MCF 10A (cell line): ENCODE results near the gene CCM2L. TPM values are rescaled to one million over a fixed set of nuclear protein-coding genes. Genes with fewer than 3 reads are reported as not detected.

Experiments
- BruUV-seq: library from RNA; stranded (reverse); fragments of 400-500 nt; replicated peaks from 2 replicates; lab custom pipeline; 2021; lab: Mats Ljungman, UMichigan
- CTCF ChIA-PET: fragments of 300-600 bp; sonication (Branson Sonifier 250); formaldehyde crosslinking; extraction: SDS; loops from one replicate; lab custom pipeline; 2021; ENCODE audit warnings: antibody characterized with exemption, inconsistent platforms; lab: Yijun Ruan, JAX
- POLR2A ChIA-PET: fragments of 300-600, 350-650 bp; sonication (Branson Sonifier 250); formaldehyde crosslinking; extraction: SDS; loops from one replicate; lab custom pipeline; 2020; ENCODE audit warnings: antibody characterized with exemption, inconsistent platforms; lab: Yijun Ruan, JAX
- DNase-seq: peaks from one replicate; pipeline ENCODE4 v3.0.0-alpha.2; 2018; ENCODE audit not compliant: unreplicated experiment
- H3K27ac Mint-ChIP-seq: one replicate; pipeline ENCODE4 v1.8.0; 2022; ENCODE audit warnings: mild to moderate bottlenecking, low read depth, mixed read lengths; ENCODE audit not compliant: unreplicated experiment
- H3K27me3 Mint-ChIP-seq: one replicate; pipeline ENCODE4 v1.8.0; 2022; ENCODE audit warnings: mixed read lengths; ENCODE audit not compliant: insufficient read depth, unreplicated experiment
- H3K36me3 Mint-ChIP-seq: one replicate; pipeline ENCODE4 v1.8.0; 2022; ENCODE audit warnings: mild to moderate bottlenecking, moderate library complexity, mixed read lengths; ENCODE audit not compliant: insufficient read depth, unreplicated experiment
- H3K4me1 Mint-ChIP-seq: one replicate; pipeline ENCODE4 v1.8.0; 2022; ENCODE audit warnings: mixed read lengths; ENCODE audit not compliant: insufficient read depth, unreplicated experiment
- H3K4me3 Mint-ChIP-seq: one replicate; pipeline ENCODE4 v1.8.0; 2022; ENCODE audit warnings: mild to moderate bottlenecking, moderate library complexity, mixed read lengths; ENCODE audit not compliant: unreplicated experiment
- H3K9me3 Mint-ChIP-seq: one replicate; pipeline ENCODE4 v1.8.0; 2022; ENCODE audit warnings: mixed read lengths; ENCODE audit not compliant: unreplicated experiment
- CTCF ChIP-seq: fragments of 200-600 bp; IDR thresholded peaks from one replicate; pipeline ENCODE4 v1.8.0; 2022; ENCODE audit warnings: antibody characterized with exemption, mild to moderate bottlenecking; ENCODE audit not compliant: unreplicated experiment
- intact Hi-C: fragments of 100-400 bp; cut with micrococcal nuclease; formaldehyde crosslinking; loops from 2 replicates; pipeline ENCODE4 v1.14.1; 2022
- total RNA-seq: library from RNA; stranded (reverse); gene quantifications from 2 replicates; pipeline ENCODE4 v1.2.3, GENCODE V29; 2022

CCM2L gene
- total RNA-seq, 1 experiment from 2014 or later, result not detected

GRCh38 chr20:32040142-32040953 is 30.1 kb downstream of the CCM2L start:
- Mint-ChIP-seq H3K27ac (no peak overlapping the region), H3K4me1 (peaks cover 15% of the 10 kb centered on the region), H3K9me3 (no peaks in the 10 kb centered on the region), H3K27me3 (peaks cover 74% of the 10 kb centered on the region), H3K36me3 (no peaks in the 10 kb centered on the region), H3K4me3 (no peak overlapping the region)
- CTCF ChIA-PET, result interaction anchor here (0.7 to 12.2 kb wide), 5 partner anchors 9 to 1200 kb away, joined by 3 to 180 read pairs (median 4); no protein-coding TSS in a partner anchor
- intact Hi-C loops, result no loop called here
- TF ChIP-seq CTCF, result no peak
- no peak for DNase-seq
- POLR2A ChIA-PET, result no interaction called here
- BruUV-seq, result no TSS peak

- CTCF ChIA-PET, result interaction anchor here (2.3 kb wide), 1 partner anchor 15 kb away, joined by 6 read pairs; no protein-coding TSS in a partner anchor
- H3K4me1 Mint-ChIP-seq, result no peaks in the 10 kb centered on the region
Observed at GRCh38 chr20:32045999-32046398, 35.8 kb downstream of the CCM2L start.

GRCh38 chr20:32050324-32050841 is 40.1 kb downstream of the CCM2L start:
- intact Hi-C loops, result no loop called here
- DNase-seq, result no peak
- Mint-ChIP-seq H3K4me1 (no peaks in the 10 kb centered on the region), H3K27ac (no peak overlapping the region), H3K9me3 (no peaks in the 10 kb centered on the region), H3K36me3 (no peaks in the 10 kb centered on the region), H3K4me3 (no peak overlapping the region), H3K27me3 (peaks cover 76% of the 10 kb centered on the region)
- no TSS peak for BruUV-seq
- ChIA-PET POLR2A (no interaction called here), CTCF (interaction anchor here (0.7 kb wide), 1 partner anchor 59 kb away, joined by 3 read pairs; no protein-coding TSS in a partner anchor)
- TF ChIP-seq CTCF, result no peak

More at GRCh38 chr20:32045999-32046398, 35.8 kb downstream of the CCM2L start:
- no peak overlapping the region for H3K4me3 Mint-ChIP-seq
- intact Hi-C loops, result no loop called here
- DNase-seq, result no peak
- no TSS peak for BruUV-seq
- no peak overlapping the region for H3K27ac Mint-ChIP-seq
- TF ChIP-seq CTCF, result no peak
- H3K27me3 Mint-ChIP-seq, result peaks cover 75% of the 10 kb centered on the region
- H3K9me3 Mint-ChIP-seq, result no peaks in the 10 kb centered on the region
- no peaks in the 10 kb centered on the region for H3K36me3 Mint-ChIP-seq
- POLR2A ChIA-PET, result no interaction called here

- Mint-ChIP-seq H3K36me3 (no peaks in the 10 kb centered on the region), H3K4me3 (no peak overlapping the region), H3K27ac (no peak overlapping the region), H3K4me1 (no peaks in the 10 kb centered on the region), H3K9me3 (no peaks in the 10 kb centered on the region), H3K27me3 (peaks cover 69% of the 10 kb centered on the region)
- no peak for TF ChIP-seq CTCF
- CTCF ChIA-PET, result interaction anchor here (0.7 kb wide), 1 partner anchor 59 kb away, joined by 3 read pairs; no protein-coding TSS in a partner anchor
- no peak for DNase-seq
- intact Hi-C loops, result no loop called here
- POLR2A ChIA-PET, result interaction anchor here (0.6 kb wide), 1 partner anchor 699 kb away, joined by 4 read pairs; no protein-coding TSS in a partner anchor
- BruUV-seq, result no TSS peak
Observed at GRCh38 chr20:32050851-32051556, 40.8 kb downstream of the CCM2L start.
